Loucy (cell line): Measurements from ENCODE around the gene PCDHA11.
"Not testable (repeated sequence)": the region's sequence is repeated elsewhere in the genome, so short reads cannot be mapped to it uniquely, and the experiment has no call there.

ENCODE experiments used
- H2AFZ ChIP-seq: fragments of 200-600 bp; sonication (generic); 2 replicates; pipeline ENCODE4 v1.6.0; 2016; ENCODE audit warnings: antibody characterized with exemption, mild to moderate bottlenecking, low read length, moderate library complexity
- H3F3A ChIP-seq: fragments of 200-600 bp; 2 replicates; pipeline ENCODE4 v1.6.0; 2016; ENCODE audit warnings: antibody characterized with exemption, low read depth, mild to moderate bottlenecking
- H3K27me3 ChIP-seq: fragments of 200-600 bp; sonication (generic); 2 replicates; pipeline ENCODE4 v1.6.1; 2014; ENCODE audit warnings: low read length, mild to moderate bottlenecking; ENCODE audit not compliant: insufficient read depth, poor library complexity, severe bottlenecking
- H3K36me3 ChIP-seq: fragments of 200-600 bp; sonication (generic); 2 replicates; pipeline ENCODE4 v1.6.1; 2016; ENCODE audit warnings: low read length; ENCODE audit not compliant: insufficient read depth
- H3K4me1 ChIP-seq: fragments of 200-600 bp; sonication (generic); 2 replicates; pipeline ENCODE4 v1.5.1; 2014; ENCODE audit warnings: low read length, mild to moderate bottlenecking; ENCODE audit not compliant: insufficient read depth, poor library complexity, severe bottlenecking
- H3K4me2 ChIP-seq: fragments of 200-600 bp; sonication (generic); 2 replicates; pipeline ENCODE4 v1.6.0; 2014; ENCODE audit warnings: antibody characterized with exemption, low read length, low read depth, mild to moderate bottlenecking; ENCODE audit not compliant: poor library complexity, severe bottlenecking
- H3K4me3 ChIP-seq: fragments of 200-600 bp; sonication (generic); 2 replicates; pipeline ENCODE4 v1.5.1; 2014; ENCODE audit warnings: low read length, mild to moderate bottlenecking, mixed read lengths; ENCODE audit not compliant: poor library complexity, severe bottlenecking
- H3K79me2 ChIP-seq: fragments of 200-600 bp; sonication (generic); 2 replicates; pipeline ENCODE4 v1.6.1; 2014; ENCODE audit warnings: low read length; ENCODE audit not compliant: insufficient read depth
- H3K9ac ChIP-seq: fragments of 200-600 bp; sonication (generic); 2 replicates; pipeline ENCODE4 v1.6.0; 2014; ENCODE audit warnings: mild to moderate bottlenecking, low read depth, low read length, moderate library complexity; ENCODE audit not compliant: poor library complexity, severe bottlenecking
- H3K9me2 ChIP-seq: fragments of 200-600 bp; sonication (generic); replicated peaks from 2 replicates; pipeline ENCODE4 v1.6.1; 2016; ENCODE audit warnings: low read depth, low read length, mixed read lengths
- H3K9me3 ChIP-seq: fragments of 200-600 bp; sonication (generic); 2 replicates; pipeline ENCODE4 v1.6.1; 2014; ENCODE audit warnings: mild to moderate bottlenecking, antibody characterized with exemption, low read length, low read depth; ENCODE audit not compliant: insufficient read depth
- H4K20me1 ChIP-seq: fragments of 200-600 bp; sonication (generic); 2 replicates; pipeline ENCODE4 v1.6.0; 2014; ENCODE audit warnings: antibody characterized with exemption, low read length, mild to moderate bottlenecking; ENCODE audit not compliant: insufficient read depth, poor library complexity, severe bottlenecking
- CTCF ChIP-seq: fragments of 200-600 bp; sonication (generic); conservative IDR thresholded peaks from 2 replicates; pipeline ENCODE4 v1.5.1; 2014; ENCODE audit warnings: mild to moderate bottlenecking, antibody characterized with exemption, low read length
- EZH2phosphoT487 ChIP-seq: fragments of 200-600 bp; IDR thresholded peaks from 2 replicates; pipeline ENCODE4 v1.6.1; 2018; ENCODE audit warnings: antibody characterized with exemption, mild to moderate bottlenecking, moderate library complexity, borderline replicate concordance

Gene PCDHA11

DNA sequence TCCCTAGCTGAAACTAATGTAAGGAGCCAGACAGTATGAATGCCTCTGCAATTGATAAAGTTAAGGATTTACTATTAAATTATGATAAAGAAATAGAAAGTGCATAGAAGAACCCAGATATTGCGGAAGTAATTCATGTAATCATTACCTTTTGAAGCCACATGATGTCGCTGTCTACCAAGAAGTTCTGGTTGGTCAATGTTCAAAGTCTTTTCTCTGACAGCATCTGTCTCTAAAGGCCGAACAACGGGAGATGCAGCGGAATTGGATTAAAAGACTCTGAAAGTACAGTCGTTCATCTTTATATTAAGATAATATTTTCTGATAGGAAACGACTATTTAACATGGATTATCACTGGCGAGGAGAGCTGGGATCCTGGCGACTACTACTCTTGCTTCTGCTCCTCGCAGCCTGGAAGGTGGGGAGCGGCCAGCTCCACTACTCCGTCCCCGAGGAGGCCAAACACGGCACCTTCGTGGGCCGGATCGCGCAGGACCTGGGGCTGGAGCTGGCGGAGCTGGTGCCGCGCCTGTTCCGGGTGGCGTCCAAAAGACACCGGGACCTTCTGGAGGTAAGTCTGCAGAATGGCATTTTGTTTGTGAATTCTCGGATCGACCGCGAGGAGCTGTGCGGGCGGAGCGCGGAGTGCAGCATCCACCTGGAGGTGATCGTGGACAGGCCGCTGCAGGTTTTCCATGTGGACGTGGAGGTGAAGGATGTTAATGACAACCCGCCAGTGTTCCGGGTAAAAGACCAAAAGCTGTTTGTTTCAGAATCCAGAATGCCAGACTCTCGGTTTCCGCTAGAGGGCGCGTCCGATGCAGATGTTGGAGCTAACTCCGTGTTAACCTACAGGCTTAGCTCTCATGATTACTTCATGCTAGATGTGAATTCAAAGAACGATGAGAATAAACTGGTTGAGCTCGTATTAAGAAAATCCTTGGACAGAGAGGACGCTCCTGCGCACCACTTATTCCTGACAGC, 27.5 kb upstream of the PCDHA11 start, which contains the start of gene PCDHA8:
Gene PCDHA8 (plus strand): TSS at position 210 of the 985 bp plus-strand sequence. CDS start 135 bp downstream, at position 345.
- no peaks in the 10 kb centered on the region for H3K9me2 ChIP-seq
- H3K4me2 ChIP-seq, result no peak within 1 kb of the TSS
- no peak for TF ChIP-seq EZH2phosphoT487
- TF ChIP-seq CTCF, result peak; percentile 60
- no peak within 1 kb of the TSS for H3K9ac ChIP-seq
- no peaks in the 10 kb centered on the region for H3K9me3 ChIP-seq
- no peaks in the 10 kb centered on the region for H3K79me2 ChIP-seq
- no peaks in the 10 kb centered on the region for H3K36me3 ChIP-seq
- no peaks in the 10 kb centered on the region for H4K20me1 ChIP-seq
- no peak within 1 kb of the TSS for H3K4me3 ChIP-seq
- H2AFZ ChIP-seq, result no peak within 1 kb of the TSS
- H3K4me1 ChIP-seq, result no peaks in the 10 kb centered on the region
- no peaks in the 10 kb centered on the region for H3F3A ChIP-seq
- H3K27me3 ChIP-seq, result no peaks in the 10 kb centered on the region

DNA sequence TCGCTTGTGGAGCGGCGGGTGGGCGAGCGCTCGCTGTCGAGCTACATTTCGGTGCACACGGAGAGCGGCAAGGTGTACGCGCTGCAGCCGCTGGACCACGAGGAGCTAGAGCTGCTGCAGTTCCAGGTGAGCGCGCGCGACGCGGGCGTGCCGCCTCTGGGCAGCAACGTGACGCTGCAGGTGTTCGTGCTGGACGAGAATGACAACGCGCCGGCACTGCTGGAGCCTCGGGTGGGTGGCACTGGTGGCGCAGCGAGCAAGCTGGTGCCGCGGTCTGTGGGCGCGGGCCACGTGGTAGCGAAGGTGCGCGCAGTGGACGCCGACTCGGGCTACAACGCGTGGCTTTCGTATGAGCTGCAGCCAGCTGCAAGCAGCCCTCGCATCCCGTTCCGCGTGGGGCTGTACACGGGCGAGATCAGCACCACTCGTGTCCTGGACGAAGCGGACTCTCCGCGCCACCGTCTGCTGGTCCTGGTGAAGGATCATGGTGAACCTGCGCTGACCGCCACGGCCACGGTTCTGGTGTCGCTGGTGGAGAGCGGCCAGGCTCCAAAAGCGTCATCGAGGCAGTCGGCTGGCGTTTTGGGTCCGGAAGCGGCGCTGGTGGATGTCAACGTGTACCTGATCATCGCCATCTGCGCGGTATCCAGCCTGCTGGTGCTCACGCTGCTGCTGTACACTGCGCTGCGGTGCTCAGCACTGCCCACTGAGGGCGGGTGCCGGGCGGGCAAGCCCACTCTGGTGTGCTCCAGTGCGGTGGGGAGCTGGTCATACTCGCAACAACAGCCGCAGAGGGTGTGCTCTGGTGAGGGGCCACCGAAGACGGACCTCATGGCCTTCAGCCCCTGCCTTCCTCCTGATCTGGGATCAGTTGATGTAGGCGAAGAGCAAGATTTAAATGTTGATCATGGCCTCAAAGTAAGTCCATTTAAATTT, 25.7 kb upstream of the PCDHA11 start:
- no peaks in the 10 kb centered on the region for H3K9me2 ChIP-seq
- no peak for TF ChIP-seq EZH2phosphoT487
- no peak for TF ChIP-seq CTCF
- no peak overlapping the region for H2AFZ ChIP-seq
- no peaks in the 10 kb centered on the region for H3K9me3 ChIP-seq
- H3K4me3 ChIP-seq, result no peak overlapping the region
- no peaks in the 10 kb centered on the region for H3K4me1 ChIP-seq
- H3K36me3 ChIP-seq, result no peaks in the 10 kb centered on the region
- H3F3A ChIP-seq, result no peaks in the 10 kb centered on the region
- H3K79me2 ChIP-seq, result no peaks in the 10 kb centered on the region
- H4K20me1 ChIP-seq, result no peaks in the 10 kb centered on the region
- no peak overlapping the region for H3K9ac ChIP-seq
- no peak overlapping the region for H3K4me2 ChIP-seq
- H3K27me3 ChIP-seq, result no peaks in the 10 kb centered on the region

DNA sequence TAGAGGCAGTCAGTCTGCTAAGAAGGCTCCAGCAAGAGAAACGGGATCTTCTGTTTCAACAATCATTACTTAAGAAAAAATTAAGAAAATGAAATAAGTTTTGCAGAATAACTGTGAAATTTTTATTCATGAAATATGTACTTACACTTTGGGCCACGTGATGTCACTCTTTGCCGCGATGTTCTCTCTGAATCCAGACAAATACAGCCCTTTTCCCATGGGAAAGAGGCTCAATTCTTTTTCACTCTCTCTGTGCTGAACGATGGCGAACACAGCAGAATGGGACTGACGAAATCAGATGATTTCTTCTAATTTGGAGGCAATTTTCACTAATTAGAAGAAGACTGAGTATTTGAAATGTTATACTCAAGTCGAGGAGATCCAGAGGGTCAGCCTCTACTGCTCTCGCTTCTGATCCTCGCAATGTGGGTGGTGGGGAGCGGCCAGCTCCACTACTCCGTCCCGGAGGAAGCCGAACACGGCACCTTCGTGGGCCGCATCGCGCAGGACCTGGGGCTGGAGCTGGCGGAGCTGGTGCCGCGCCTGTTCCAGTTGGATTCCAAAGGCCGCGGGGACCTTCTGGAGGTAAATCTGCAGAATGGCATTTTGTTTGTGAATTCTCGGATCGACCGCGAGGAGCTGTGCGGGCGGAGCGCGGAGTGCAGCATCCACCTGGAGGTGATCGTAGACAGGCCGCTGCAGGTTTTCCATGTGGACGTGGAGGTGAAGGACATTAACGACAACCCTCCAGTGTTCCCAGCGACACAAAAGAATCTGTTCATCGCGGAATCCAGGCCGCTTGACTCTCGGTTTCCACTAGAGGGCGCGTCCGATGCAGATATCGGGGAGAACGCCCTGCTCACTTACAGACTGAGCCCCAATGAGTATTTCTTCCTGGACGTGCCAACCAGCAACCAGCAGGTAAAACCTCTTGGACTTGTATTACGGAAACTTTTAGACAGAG, 20.3 kb upstream of the PCDHA11 start, which contains the start of gene PCDHA9:
Gene PCDHA9 (plus strand): TSS at position 244 of the 964 bp plus-strand sequence. CDS start 114 bp downstream, at position 358.
- H3K4me2 ChIP-seq, H3K36me3 ChIP-seq, H2AFZ ChIP-seq: not testable (repeated sequence)

GRCh38 chr5:140849831-140850634, 18.7 kb upstream of the PCDHA11 start:
- H3F3A ChIP-seq, H3K9me2 ChIP-seq, H3K9ac ChIP-seq, H3K27me3 ChIP-seq, H3K4me1 ChIP-seq, H4K20me1 ChIP-seq, H3K9me3 ChIP-seq, H2AFZ ChIP-seq, H3K4me2 ChIP-seq, H3K4me3 ChIP-seq, H3K79me2 ChIP-seq, H3K36me3 ChIP-seq: not testable (repeated sequence)

More for the DNA sequence above, 20.3 kb upstream of the PCDHA11 start, which contains the start of gene PCDHA9:
- not testable (repeated sequence) for H3K9me2 ChIP-seq, H3K79me2 ChIP-seq, H3K4me3 ChIP-seq, H3K4me1 ChIP-seq, H3K9ac ChIP-seq, H3F3A ChIP-seq, H4K20me1 ChIP-seq, H3K9me3 ChIP-seq, H3K27me3 ChIP-seq
